ENCODE measurements around the gene HCRTR1.
A peak's percentile ranks its signal among the peaks of the same experiment; 100 is the strongest.

Gene HCRTR1

DNA sequence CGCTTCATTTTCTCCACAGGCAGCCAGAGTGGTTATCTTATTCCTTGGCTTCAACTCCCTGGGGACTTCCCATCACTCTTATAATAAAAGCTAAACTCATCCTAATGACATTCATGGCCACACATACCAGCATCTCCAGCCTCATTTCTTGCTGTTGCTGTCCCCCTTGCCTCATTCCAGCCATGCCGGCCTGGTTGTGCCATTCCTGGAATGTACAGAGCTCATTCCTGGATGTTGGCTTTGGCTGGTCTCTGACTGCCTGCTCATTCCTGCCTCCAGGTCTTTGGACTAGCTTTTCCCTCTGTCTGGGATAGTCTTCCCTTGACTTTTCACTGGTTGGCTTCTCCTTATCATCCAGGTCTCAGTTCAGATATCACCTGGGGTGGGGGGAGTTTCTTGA is 29.6 kb downstream of the HCRTR1 start:
- peak; percentile 56 for DNase-seq
- in situ Hi-C loops (cut with HindIII; ENCODE audit: low pct_ligation_motif_present, low sequenced_read_pairs) = no loop called here
- H3K27ac ChIP-seq = no peak overlapping the region
- H3K4me3 ChIP-seq (ENCODE audit: low read depth, low read length) = no peak overlapping the region
- no peak for TF ChIP-seq CTCF (IDR thresholded peaks at IDR 0.05; ENCODE audit: low read depth, low read length, missing control alignments)
- H3K36me3 ChIP-seq (replicated peaks) = no peaks in the 10 kb centered on the region
- H3K27me3 ChIP-seq (replicated peaks) = no peaks in the 10 kb centered on the region

DNA sequence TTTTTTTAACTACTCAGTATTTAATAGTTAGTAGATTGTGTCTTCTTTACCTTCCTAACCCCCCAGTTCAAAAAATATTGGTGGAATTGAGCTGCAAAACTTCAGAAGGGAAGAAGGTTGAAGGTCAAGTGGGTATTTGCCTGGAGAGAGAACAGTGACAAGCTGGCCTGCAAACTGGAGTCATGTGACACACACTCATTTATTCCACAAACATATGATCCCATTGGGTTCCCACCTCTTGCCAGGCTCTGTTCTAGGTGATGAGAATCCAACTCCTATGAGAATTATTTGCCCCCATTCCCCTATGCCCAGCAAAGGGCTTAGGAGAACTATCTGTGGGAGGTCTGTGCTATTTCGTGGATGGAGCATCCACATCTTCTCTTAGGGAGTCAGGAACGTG is 30.7 kb downstream of the HCRTR1 start:
- TF ChIP-seq CTCF (IDR thresholded peaks at IDR 0.05; ENCODE audit: low read depth, low read length, missing control alignments) = no peak
- Histone ChIP-seq H3K27ac (no peak overlapping the region), H3K36me3 (replicated peaks) (no peaks in the 10 kb centered on the region), H3K4me3 (ENCODE audit: low read depth, low read length) (no peak overlapping the region), H3K27me3 (replicated peaks) (no peaks in the 10 kb centered on the region)
- in situ Hi-C loops (cut with HindIII; ENCODE audit: low pct_ligation_motif_present, low sequenced_read_pairs) = no loop called here
- no peak for DNase-seq

GRCh38 chr1:31648641-31649357 is 31.3 kb downstream of the HCRTR1 start:
- in situ Hi-C loops (cut with HindIII; ENCODE audit: low pct_ligation_motif_present, low sequenced_read_pairs) = no loop called here
- H3K27ac ChIP-seq = no peak overlapping the region
- no peak for TF ChIP-seq CTCF (IDR thresholded peaks at IDR 0.05; ENCODE audit: low read depth, low read length, missing control alignments)

DNA sequence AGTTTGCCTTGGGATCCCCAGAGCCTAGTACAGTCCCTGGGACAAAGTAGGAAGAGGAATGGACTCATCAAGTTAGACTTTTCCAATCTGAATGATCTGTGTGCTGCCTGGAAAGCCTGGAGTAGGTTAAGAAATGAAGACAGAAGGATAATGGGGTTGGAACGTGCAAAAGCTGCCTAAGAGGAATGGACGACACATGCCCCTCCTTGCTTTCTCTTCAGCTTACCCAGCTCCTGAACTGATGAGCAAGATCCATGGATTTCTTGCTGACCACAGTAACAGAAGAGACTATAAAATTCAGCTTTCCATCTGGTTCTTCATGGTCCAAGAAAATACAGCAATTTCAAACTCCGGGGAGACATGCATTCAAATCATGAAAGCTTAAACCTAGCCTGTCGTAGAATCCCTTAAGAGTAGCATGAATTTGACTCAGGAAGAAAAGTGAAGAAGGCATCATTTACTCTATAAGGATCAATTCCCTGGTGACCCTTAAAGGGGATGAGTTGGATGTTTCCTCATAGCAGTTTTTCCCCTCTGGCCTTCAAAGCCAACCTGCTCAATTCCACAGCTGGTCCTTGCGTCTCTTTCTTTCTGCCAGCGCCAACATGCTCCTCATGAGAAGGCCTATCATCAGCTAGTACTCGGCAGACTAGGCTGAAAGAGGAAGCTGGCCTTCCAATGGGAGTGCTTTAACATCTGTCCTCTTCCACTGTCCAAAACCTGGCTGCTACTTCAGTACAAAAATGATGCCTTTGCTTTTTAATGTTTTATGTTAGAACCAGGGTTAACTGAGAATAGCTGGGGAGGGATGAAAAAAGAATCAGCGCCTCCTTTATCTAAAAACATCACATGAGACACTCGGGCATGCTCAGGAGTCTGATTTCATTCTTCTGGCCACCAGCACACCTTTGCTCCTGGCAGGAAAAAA is 32.9 kb downstream of the HCRTR1 start:
- DNase-seq = no peak
- H3K4me3 ChIP-seq (ENCODE audit: low read depth, low read length) = no peak overlapping the region
- no peaks in the 10 kb centered on the region for H3K27me3 ChIP-seq (replicated peaks)
- H3K36me3 ChIP-seq (replicated peaks) = no peaks in the 10 kb centered on the region
- H3K27ac ChIP-seq = no peak overlapping the region
- in situ Hi-C loops (cut with HindIII; ENCODE audit: low pct_ligation_motif_present, low sequenced_read_pairs) = no loop called here
- no peak for TF ChIP-seq CTCF (IDR thresholded peaks at IDR 0.05; ENCODE audit: low read depth, low read length, missing control alignments)

More at GRCh38 chr1:31648641-31649357, 31.3 kb downstream of the HCRTR1 start:
- Histone ChIP-seq H3K36me3 (replicated peaks) (no peaks in the 10 kb centered on the region), H3K4me3 (ENCODE audit: low read depth, low read length) (no peak overlapping the region), H3K27me3 (replicated peaks) (no peaks in the 10 kb centered on the region)
- DNase-seq = no peak

DNA sequence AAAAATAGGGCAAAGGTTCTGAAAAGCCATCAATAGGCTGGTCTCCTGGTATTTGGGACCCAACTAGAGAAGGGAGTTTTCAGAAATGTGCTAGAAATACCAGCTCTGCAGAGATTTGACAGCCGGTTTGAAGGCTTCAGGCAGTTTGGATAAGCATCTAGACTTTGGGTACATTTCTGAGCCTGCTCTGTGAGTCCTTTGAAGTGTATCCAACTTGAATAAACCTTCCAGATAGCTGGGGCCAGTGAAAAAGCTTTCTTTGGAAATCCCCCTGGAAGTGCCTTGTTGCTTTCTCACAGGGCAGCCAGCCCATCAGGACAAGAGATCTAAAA is 33.6 kb downstream of the HCRTR1 start:
- in situ Hi-C loops (cut with HindIII; ENCODE audit: low pct_ligation_motif_present, low sequenced_read_pairs) = no loop called here
- H3K4me3 ChIP-seq (ENCODE audit: low read depth, low read length) = no peak overlapping the region
- no peak for TF ChIP-seq CTCF (IDR thresholded peaks at IDR 0.05; ENCODE audit: low read depth, low read length, missing control alignments)
- DNase-seq = no peak
- H3K27ac ChIP-seq = no peak overlapping the region
- no peaks in the 10 kb centered on the region for H3K27me3 ChIP-seq (replicated peaks)
- H3K36me3 ChIP-seq (replicated peaks) = no peaks in the 10 kb centered on the region

Data from brain microvascular endothelial cell (primary cell).